HG03457 (cell line): ENCODE measurements around the gene PACSIN2.
"Not testable (repeated sequence)": the region's sequence is repeated elsewhere in the genome, so short reads cannot be mapped to it uniquely, and the experiment has no call there.

ENCODE experiments used
- ATAC-seq: cut with Tn5 transposase; IDR thresholded peaks from one replicate; pipeline ENCODE4 v1.9.1; 2021; ENCODE audit warnings: moderate number of reproducible peaks; ENCODE audit not compliant: unreplicated experiment

Gene PACSIN2

DNA sequence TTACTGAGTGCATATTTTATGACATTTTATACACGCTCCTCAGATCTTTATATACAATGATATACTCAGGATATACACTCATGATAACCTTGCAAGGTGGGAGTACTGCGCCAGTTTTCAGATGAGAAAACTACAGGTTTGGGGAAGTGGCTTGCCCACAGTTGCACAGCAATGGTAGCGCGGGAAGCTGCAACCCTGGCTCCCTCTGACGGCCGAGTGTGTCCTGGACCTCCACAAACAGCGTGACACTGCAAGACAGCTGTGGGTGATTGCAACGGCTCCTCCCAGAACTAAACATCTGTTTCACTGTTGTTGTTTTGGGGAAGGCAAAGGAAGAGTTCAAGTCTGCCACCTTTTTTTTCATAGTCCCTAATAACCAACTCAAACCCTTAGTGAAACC lies 47.0 kb downstream of the PACSIN2 start:
- ATAC-seq, result no peak

DNA sequence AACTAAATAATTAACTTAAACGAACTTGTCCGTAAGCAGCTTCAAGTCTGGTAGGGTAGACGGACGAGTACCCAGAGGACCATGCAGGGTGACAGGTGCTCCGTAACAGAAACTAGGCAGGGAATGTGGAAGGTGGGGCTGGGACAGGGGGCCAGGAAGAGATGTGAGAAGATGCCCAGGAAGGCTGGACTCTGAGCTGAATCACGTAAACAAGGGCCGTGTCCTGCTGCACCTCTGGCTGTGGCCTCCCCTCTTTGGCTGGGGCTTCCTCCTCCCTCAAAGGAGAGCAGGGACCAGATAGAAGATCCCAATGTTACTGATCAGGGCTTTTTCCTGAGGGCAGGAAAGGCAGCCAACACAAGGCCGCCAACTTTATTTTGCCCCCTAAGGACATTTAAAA lies 47.9 kb downstream of the PACSIN2 start:
- no peak for ATAC-seq

DNA sequence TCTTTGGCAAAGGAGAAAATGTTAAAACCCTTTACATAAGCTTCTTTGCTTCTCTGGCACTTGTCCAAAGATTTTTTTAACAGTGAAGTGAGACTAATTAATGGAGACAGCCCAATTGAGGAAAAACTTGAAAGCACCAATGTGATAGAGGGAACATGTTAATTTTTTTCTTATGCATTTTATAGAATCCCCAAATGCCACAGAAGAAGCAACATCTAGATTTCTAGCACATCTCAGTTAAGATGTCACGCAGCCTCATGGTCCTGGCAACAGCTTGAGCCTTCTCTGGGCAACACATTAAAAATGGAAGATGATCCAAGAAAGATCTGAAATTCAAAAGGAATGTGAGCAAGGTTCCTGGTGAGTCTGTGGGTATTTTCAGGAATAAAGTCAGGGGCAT lies 48.5 kb downstream of the PACSIN2 start:
- no peak for ATAC-seq

DNA sequence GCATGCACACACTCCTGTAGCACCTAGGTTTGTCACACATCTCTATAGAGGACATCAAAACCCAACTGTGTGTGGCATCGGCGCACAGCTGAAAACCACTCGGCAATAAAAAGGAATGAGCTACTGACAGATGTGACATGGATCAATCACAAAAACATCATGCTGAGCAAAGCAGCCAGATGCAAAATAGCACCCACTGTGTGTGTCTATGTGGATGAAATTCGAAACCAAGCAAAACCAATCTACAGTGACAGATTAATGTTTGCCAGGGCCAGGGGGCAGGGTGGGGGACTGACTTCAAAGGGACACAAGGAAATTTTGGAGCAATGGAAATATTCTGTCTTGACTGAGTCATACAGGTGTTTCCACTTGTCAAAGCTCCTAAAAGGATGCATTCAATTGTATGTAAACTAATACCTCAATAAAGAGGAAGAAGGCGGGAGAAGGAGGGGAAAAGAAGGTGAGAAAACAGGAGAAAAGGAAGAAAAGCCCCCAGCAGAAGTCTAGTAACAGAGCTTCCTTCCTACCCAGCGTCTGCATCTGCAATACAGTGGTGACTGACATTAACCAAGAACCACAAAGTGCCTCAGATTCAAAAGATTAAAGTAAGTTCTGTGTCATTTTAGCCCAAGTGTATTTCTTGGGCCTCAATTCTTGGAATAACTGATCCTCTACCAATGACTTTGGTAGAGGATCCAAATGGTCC lies 49.8 kb downstream of the PACSIN2 start:
- no peak for ATAC-seq

DNA sequence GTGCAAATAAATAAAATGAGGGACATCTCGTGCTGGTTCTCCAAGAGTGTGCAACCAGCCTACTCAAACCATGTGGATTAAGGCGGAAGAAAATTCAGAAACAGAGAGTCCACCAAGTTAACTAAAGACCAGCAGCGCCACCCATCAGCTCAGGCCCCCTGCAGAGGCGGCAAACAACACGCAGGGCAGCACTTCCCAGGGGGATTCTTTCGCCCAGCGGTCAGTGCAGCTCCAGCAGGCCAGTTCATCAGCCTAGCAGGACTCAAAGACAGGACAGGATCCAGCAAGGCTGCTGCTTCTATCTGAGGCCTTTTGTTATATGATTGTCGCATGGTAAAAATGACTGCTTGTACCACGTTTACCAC lies 51.7 kb downstream of the PACSIN2 start:
- no peak for ATAC-seq

DNA sequence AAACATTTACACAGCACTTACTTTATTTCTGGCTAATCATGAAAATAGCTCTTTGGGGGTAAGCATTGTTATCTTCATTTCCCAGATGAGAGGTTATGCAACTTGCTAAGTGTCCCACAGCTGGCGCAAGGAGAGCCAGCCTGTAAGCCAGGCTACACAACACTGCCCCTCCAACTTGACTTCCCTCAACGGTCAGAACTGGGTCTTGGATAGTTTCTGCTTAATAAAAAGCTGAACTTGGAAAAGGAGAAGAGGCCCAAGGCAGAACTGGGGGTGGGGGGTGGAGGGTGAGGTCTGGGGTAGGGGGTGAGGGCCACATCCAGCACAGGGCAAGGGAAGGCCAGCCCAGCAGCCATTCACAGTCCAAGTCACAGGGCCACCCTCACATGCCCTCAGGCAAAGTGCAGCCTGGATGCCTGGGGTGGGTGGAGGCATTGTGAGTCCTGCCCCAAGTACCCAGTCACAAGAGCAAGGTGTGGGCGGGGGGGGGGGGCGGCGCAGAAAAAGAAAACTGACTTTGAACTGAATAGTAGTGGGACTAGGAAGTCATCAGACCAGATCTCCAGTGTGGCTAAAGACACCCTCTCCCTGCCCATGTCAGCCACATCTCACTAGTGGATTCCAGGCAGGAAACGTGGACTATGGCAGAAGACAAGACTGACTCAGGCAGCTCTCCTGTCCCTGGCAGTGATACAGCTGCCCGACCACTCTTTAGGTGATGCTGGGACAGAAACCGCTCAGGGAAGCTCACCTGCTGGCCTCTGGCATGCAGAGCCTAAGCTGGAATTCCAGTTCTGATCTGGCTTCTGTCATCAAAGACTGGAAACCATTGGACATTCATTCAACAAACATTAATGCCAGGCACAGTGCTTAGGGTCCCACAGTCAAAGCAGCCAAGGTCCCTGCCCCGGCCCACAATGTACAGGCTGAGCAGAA lies 52.4 kb downstream of the PACSIN2 start:
- ATAC-seq, result no peak

DNA sequence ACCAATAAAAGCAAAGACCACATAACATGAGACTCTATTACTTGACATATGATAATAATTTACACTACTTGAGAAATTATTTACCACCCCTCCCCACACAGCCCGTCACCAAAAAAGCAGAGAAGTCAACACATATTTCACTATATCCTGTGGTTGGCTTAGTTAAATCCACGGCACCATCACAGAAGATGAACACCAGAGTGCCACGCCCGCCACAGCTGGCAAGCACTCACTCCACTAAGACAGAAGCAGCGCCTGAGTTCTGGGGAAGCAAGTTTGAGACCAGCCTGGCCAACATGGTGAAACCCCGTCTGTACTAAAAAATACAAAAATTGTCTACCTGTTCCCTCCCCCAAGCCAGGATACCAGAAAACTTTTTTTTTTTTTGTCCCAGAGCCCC lies 53.1 kb downstream of the PACSIN2 start:
- ATAC-seq, result no peak

DNA sequence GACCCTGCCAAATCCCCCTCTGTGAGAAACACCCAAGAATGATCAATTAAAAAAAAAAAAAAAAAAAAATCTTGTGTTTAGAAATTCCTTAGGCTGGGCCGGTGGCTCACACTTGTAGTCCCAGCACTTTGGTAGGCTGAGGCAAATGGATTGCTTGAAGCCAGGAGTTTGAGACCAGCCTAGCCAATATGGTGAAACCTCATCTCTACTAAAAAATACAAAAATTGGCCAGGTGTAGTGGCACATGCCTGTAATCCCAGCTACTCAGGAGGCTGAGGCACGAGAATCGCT lies 53.6 kb downstream of the PACSIN2 start:
- not testable (repeated sequence) for ATAC-seq

DNA sequence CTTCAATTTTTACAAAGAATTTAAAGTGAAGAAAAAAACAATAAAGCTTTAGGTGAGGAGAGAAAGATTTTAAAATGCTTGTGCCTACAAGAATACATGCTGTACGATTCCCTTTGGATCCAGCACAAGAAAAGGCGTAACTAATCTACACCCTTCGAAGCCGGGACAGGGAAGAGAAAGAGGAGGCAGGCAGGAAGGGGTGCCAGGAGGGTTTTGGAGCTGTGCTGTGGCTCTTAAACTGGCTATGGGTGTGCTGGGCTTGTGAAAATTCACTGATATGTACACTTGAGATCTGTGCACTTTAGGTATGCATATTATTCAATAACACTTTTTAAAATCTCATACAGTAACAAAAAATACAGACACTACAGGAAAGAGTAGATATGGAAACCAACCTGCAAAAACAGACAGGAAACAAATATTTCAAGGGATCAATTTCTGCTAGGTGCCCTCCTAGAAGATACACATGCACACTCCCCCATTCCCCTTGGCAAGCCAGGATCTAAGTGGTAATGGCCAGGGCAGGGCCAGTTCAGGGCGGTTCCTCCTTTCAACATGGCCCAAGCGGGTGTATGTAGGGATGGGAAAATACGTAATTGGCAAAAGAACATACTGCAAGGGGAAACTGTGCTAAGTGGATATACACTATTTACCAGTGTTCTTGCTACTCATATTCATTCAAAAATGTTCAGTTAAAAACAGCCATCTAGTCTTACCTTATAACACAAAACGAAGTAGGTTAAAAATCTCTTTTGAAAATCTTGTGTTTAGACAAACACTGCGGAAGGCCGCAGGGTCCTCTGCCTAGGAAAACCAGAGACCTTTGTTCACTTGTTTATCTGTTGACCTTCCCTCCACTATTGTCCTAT lies 54.2 kb downstream of the PACSIN2 start:
- ATAC-seq, result no peak

DNA sequence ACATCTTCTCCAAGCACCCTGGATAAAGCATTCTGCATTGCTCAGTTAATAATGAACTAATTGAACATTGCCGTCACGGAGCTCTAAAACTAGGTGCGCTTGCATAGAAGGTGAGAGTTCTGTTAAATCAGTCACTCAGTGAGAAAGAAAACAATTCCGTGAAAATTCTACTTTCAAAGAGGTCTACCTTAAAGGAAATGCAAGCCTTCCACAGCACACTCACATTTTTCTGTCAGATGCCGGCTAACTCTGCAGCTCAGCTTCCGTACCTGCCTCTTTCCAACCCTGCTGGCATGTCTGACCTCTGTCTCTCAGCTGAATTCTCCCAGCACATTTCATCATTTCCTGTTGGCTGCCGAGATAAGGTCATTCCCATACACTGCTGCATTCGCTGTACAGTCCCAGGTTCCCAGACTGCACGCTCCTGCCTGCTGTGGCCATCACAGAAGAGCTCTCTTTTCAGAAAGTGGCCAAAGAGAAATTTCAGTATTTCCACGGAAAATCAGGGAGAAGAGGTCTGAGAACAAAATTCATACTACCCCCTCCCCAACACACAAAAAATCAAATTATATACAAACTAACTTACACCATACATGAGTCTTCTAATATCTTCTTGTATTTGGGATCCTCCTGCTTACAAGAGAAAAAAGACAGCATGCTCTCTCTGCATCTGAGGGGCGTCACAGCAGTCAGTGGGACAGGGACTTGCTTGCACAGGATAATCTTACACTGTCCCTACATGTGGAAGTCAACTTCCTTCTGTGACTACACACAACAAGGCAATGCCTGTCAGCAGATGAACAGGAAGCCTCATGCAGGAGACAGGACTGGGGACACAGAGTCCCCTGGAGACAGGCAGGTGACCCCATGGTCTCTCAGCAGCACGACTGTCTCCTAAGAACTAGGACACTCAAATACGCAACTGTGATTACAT lies 55.1 kb downstream of the PACSIN2 start:
- ATAC-seq, result no peak

DNA sequence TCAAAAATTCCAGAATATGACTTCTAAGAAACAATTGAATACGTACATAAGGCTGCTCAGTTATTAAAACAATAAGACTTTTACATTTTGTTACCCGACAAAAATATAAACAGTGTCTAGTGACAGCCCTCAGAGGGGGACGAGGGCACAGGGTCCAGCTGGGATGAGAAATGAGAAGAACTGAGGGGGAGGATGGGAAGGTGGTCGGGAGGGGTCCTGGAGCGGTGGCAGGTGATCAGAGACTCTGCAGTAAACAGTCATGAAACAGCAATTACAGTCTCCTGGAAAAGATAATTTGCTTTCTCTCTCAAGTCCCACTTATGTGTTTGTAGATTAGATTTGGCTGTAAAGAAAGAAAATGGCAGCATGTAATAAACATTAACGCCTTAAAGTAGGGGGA lies 56.0 kb downstream of the PACSIN2 start:
- ATAC-seq, result no peak

DNA sequence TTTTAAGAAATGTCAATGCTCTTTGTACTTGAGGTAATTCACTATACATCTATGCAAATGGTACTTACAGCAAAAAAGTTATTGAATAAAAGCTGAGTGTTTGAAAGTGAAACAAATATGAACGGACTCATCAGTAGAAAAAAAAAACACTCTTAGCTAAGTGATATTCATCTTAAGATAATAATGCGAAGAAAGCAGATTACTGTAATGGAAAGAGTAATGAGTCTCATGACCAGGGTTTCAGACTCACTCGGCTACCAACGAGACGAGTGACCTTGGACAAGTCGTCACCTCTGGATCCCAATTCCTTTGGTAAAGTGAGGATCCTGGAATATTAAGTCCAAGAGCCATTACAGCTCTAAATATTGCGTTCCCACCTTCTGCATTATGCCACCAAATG lies 57.0 kb downstream of the PACSIN2 start:
- ATAC-seq, result no peak

DNA sequence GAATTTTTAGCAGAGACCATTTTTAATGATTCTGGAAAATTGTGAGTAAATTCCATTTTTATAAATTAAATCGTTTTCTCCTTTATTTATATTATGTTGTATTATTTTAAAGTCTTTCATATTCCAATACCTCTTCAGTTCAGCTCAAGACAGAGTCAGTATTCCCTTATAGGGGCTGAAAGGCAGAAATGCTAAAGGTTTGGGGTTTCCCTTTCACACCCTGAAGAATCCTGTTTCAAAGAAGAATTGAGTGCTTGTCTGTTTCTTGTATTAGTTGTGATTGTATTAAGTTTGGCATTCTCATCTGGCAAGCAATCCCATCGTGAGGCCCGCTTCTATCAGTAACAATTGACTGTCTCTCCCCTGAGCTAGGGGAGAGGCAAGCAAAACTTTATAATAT lies 57.4 kb downstream of the PACSIN2 start:
- no peak for ATAC-seq

DNA sequence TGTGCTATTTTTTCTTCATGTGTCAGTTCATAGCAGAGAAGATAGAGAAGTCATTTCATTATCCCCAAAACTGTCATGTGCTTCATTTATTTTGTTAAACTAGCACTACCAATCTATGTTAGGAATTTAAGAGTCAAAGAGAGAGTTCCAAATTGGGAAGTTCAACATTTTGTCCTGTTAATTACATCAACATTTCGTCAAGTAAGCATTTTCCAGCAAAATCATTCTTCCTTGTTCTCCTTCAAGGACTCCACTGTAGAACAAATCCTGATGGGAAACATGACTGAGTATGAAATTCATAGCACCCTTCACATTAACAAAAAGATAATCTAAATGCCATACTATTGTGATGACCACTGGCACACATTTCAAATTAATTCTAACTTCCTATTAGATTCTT lies 59.1 kb downstream of the PACSIN2 start:
- no peak for ATAC-seq

DNA sequence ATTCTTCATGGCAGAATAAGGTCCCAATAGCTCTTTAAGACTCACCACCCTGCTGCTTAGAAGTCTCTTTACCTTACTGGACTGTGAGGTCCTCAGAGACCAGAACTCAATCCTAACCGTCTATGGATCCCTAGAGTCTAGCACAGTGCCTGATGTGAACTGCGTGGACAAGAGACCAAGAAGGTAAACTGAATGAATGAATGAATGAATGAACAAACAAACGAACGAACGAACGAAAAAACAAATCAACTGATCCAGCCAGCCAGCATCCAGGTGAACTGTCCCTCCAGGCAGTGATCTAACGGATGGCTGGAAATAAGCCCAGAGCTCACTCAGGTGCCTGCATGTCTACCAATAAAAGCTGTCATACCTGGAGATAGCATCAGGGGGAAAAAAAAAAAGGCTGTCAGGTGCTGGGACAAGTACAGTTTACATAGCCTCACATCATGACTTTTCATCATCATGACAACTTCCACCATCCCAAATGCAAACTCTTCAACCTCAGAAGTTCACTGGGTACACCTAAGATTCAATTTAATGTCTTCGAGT lies 59.8 kb downstream of the PACSIN2 start:
- ATAC-seq, result no peak

DNA sequence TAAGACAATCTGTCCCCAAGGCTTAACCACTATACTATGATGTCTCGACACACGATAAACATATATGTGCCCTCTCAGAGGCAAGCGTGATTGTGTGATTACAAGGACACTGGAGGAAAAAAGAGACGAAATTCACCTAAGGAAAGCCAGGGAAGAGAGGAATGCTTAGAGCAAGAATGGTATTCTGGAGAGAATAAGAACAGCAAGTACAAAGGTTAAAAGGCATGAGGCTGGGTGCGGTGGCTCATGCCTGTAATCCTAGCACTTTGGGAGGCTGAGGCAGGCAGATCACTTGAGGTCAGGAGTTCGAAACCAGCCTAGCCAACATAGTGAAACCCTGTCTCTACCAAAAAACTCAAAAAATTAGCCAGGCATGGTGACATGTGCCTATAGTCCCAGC lies 61.2 kb downstream of the PACSIN2 start:
- not testable (repeated sequence) for ATAC-seq

DNA sequence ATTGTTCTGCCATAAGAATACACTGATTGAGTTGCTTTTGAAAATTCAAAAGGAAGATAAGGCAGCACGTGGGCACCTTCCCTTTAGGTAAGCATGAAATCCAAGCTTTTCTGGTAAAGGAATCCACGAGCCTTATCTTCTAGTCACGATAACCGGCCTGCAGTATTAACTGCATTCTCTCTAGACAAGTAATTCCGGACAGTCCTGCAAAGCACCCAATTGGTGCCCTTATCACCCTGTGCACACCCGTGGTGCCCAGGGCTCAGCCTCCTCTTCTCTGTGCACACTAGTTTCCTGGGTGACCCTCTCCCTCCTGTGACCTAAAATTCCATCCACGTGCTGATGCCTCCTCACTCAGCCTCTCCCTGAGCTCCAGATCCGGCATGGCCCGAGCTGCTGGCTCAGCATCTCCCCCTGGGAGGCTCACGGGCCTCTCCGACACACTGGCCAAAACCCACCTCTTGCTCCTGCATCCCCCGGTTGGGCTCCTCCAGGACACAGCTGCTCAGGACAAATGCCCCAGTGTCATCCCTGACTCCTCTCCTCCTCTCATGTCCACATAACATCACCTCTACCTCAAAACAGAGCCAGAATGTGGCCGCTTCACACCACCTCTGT lies 63.7 kb downstream of the PACSIN2 start:
- no peak for ATAC-seq

DNA sequence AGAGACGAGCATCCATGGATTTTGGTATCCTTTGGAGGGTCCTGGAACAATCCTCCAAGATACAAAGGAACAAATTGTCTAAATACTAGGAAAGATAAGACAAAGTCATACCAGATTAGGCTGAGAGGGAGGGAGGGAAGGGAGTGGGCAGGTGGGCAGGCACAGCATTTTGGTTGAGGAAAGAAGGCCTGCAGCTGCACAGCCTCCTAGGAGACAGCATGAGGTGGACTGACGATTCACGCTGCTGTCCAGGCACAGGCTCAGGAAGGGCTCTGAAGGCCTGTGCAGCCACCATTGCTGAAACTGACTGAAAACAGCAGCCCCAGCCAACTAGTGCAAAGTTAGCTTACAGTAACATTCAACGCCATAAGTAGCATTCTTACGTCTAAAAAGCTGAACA lies 64.7 kb downstream of the PACSIN2 start:
- no peak for ATAC-seq

DNA sequence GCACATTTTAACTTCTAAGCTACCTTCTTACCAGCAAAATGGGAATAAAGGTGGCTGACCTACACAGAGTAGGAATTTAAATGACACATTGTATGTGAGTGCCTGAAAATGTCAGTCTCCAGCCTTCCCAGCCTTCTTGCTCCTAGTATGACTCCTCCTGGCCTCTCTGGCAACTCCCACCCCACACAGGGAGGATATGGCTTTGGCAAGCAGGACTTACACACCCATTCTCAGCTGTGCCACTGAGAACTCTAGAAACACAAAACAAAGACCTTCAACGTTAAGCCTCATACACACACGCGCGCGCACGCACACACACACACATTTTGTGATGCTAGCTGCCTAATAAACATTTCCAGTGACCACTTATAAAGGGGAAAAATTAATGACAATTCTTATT lies 65.8 kb downstream of the PACSIN2 start:
- no peak for ATAC-seq

DNA sequence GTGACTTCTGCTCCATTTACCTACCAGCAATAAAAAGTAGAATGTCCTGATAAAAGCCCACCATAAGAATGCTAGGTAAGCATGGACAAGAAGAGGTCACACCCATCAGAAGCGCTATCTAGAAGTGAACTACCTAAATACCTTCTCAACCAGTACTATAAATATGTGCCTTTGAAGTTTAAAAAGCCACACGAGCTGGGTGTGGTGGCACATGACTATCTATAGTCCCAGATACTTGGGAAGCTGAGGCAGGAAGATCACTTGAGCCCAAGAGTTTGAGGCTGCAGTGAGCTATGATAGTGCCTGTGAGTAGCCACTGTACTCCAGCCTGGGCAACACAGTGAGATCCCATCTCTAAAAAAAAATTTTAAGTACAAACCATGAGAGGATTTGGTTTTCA lies 66.7 kb downstream of the PACSIN2 start:
- no peak for ATAC-seq
